ENCODE data around the gene TUBB3. TPM values are rescaled to one million over a fixed set of nuclear protein-coding genes. Genes with fewer than 3 reads are reported as not detected.
"Not testable (repeated sequence)": the region's sequence is repeated elsewhere in the genome, so short reads cannot be mapped to it uniquely, and the experiment has no call there.

TUBB3 gene
- total RNA-seq (under 1 TPM; 0.52 to 0.96 TPM), total RNA-seq (2.0 to 2.5 reads per million in 2 donors)

GRCh38 chr16:89922884-89923639 lies at the start of gene TUBB3:
TUBB3 (plus strand) TSS chr16:89923342; CDS start chr16:89923402, 60 bp downstream.
- ATAC-seq (peak; percentile 35), DNase-seq (peak in 2 of 3 donors; percentile 33 to 41)
- peak within 1 kb of the TSS; percentile 67 for H3K4me3 Mint-ChIP-seq
- H3K27ac Mint-ChIP-seq, result no peak within 1 kb of the TSS
- H3K9me3 ChIP-seq (ENCODE audit: control insufficient read depth, low read length, poor library complexity, severe bottlenecking), result no peaks in the 10 kb centered on the region
- H3K36me3 Mint-ChIP-seq (ENCODE audit: low read depth), result no peaks in the 10 kb centered on the region
- peaks cover 20% of the 10 kb centered on the region for H3K4me1 Mint-ChIP-seq
- peaks cover 21% of the 10 kb centered on the region for H3K27me3 Mint-ChIP-seq

- Mint-ChIP-seq H3K36me3 (ENCODE audit: low read depth) (peaks cover 4% of the 10 kb centered on the region), H3K4me1 (peaks cover 17% of the 10 kb centered on the region), H3K4me3 (peak overlapping the region; percentile 93), H3K27ac (peak overlapping the region; percentile 91), H3K27me3 (no peaks in the 10 kb centered on the region)
- ATAC-seq, result peak; percentile 84
- peaks cover 5% of the 10 kb centered on the region for H3K9me3 ChIP-seq (ENCODE audit: control insufficient read depth, low read length, poor library complexity, severe bottlenecking)
- peak; percentile 90 to 96 (median 96) for DNase-seq
Measured at GRCh38 chr16:89873972-89874689, 49.0 kb upstream of the TUBB3 start.

GRCh38 chr16:89879123-89879522 lies 44.0 kb upstream of the TUBB3 start:
- peaks cover 20% of the 10 kb centered on the region for H3K4me1 Mint-ChIP-seq
- not testable (repeated sequence) for H3K27ac Mint-ChIP-seq; ATAC-seq; DNase-seq; H3K9me3 ChIP-seq (ENCODE audit: control insufficient read depth, low read length, poor library complexity, severe bottlenecking); H3K36me3 Mint-ChIP-seq (ENCODE audit: low read depth); H3K4me3 Mint-ChIP-seq; H3K27me3 Mint-ChIP-seq

GRCh38 chr16:89880477-89881367 lies 42.4 kb upstream of the TUBB3 start:
- no peaks in the 10 kb centered on the region for H3K9me3 ChIP-seq (ENCODE audit: control insufficient read depth, low read length, poor library complexity, severe bottlenecking)
- ATAC-seq (no peak), DNase-seq (no peak)
- H3K27me3 Mint-ChIP-seq, result no peaks in the 10 kb centered on the region
- no peak overlapping the region for H3K27ac Mint-ChIP-seq
- H3K4me1 Mint-ChIP-seq, result peaks cover 21% of the 10 kb centered on the region
- H3K4me3 Mint-ChIP-seq, result no peak overlapping the region
- peaks cover 9% of the 10 kb centered on the region for H3K36me3 Mint-ChIP-seq (ENCODE audit: low read depth)

- no peak overlapping the region for H3K4me3 Mint-ChIP-seq
- peaks cover 21% of the 10 kb centered on the region for H3K4me1 Mint-ChIP-seq
- DNase-seq (no peak), ATAC-seq (no peak)
- H3K27me3 Mint-ChIP-seq, result no peaks in the 10 kb centered on the region
- no peaks in the 10 kb centered on the region for H3K9me3 ChIP-seq (ENCODE audit: control insufficient read depth, low read length, poor library complexity, severe bottlenecking)
- peaks cover 9% of the 10 kb centered on the region for H3K36me3 Mint-ChIP-seq (ENCODE audit: low read depth)
- no peak overlapping the region for H3K27ac Mint-ChIP-seq
Measured at GRCh38 chr16:89881368-89881730, 41.8 kb upstream of the TUBB3 start.

- DNase-seq (no peak), ATAC-seq (no peak)
- H3K36me3 Mint-ChIP-seq (ENCODE audit: low read depth), result peaks cover 7% of the 10 kb centered on the region
- H3K4me1 Mint-ChIP-seq, result peaks cover 18% of the 10 kb centered on the region
- no peaks in the 10 kb centered on the region for H3K27me3 Mint-ChIP-seq
- H3K27ac Mint-ChIP-seq, result peak overlapping the region; percentile 80
- no peak overlapping the region for H3K4me3 Mint-ChIP-seq
- H3K9me3 ChIP-seq (ENCODE audit: control insufficient read depth, low read length, poor library complexity, severe bottlenecking), result no peaks in the 10 kb centered on the region
Measured at GRCh38 chr16:89883346-89884040, 39.6 kb upstream of the TUBB3 start.

- peaks cover 7% of the 10 kb centered on the region for H3K36me3 Mint-ChIP-seq (ENCODE audit: low read depth)
Measured at GRCh38 chr16:89884041-89884421, 39.1 kb upstream of the TUBB3 start.

GRCh38 chr16:89887243-89887642 lies 35.9 kb upstream of the TUBB3 start:
- DNase-seq, result no peak
- Mint-ChIP-seq H3K27me3 (no peaks in the 10 kb centered on the region), H3K4me3 (no peak overlapping the region), H3K36me3 (ENCODE audit: low read depth) (peaks cover 7% of the 10 kb centered on the region), H3K4me1 (peaks cover 17% of the 10 kb centered on the region), H3K27ac (no peak overlapping the region)
- H3K9me3 ChIP-seq (ENCODE audit: control insufficient read depth, low read length, poor library complexity, severe bottlenecking), result no peaks in the 10 kb centered on the region
- no peak for ATAC-seq

More at GRCh38 chr16:89884041-89884421, 39.1 kb upstream of the TUBB3 start:
- no peak overlapping the region for H3K4me3 Mint-ChIP-seq
- no peaks in the 10 kb centered on the region for H3K27me3 Mint-ChIP-seq
- DNase-seq (no peak), ATAC-seq (no peak)
- H3K27ac Mint-ChIP-seq, result peak overlapping the region; percentile 80
- no peaks in the 10 kb centered on the region for H3K9me3 ChIP-seq (ENCODE audit: control insufficient read depth, low read length, poor library complexity, severe bottlenecking)
- H3K4me1 Mint-ChIP-seq, result peaks cover 16% of the 10 kb centered on the region

GRCh38 chr16:89890200-89890599 lies 32.9 kb upstream of the TUBB3 start:
- peaks cover 7% of the 10 kb centered on the region for H3K4me1 Mint-ChIP-seq
- peak overlapping the region; percentile 24 for H3K27ac Mint-ChIP-seq
- ATAC-seq, result no peak
- no peak for DNase-seq
- peaks cover 1% of the 10 kb centered on the region for H3K36me3 Mint-ChIP-seq (ENCODE audit: low read depth)
- no peak overlapping the region for H3K4me3 Mint-ChIP-seq
- H3K9me3 ChIP-seq (ENCODE audit: control insufficient read depth, low read length, poor library complexity, severe bottlenecking), result no peaks in the 10 kb centered on the region
- H3K27me3 Mint-ChIP-seq, result no peaks in the 10 kb centered on the region

- Mint-ChIP-seq H3K36me3 (ENCODE audit: low read depth) (no peaks in the 10 kb centered on the region), H3K27ac (no peak overlapping the region), H3K4me1 (peaks cover 4% of the 10 kb centered on the region), H3K27me3 (no peaks in the 10 kb centered on the region), H3K4me3 (no peak overlapping the region)
- DNase-seq (no peak), ATAC-seq (no peak)
- H3K9me3 ChIP-seq (ENCODE audit: control insufficient read depth, low read length, poor library complexity, severe bottlenecking), result no peaks in the 10 kb centered on the region
Measured at GRCh38 chr16:89890886-89891657, 32.1 kb upstream of the TUBB3 start.

GRCh38 chr16:89892055-89892630 lies 31.0 kb upstream of the TUBB3 start:
- Mint-ChIP-seq H3K4me3 (no peak overlapping the region), H3K27me3 (no peaks in the 10 kb centered on the region), H3K4me1 (peaks cover 4% of the 10 kb centered on the region), H3K27ac (peak overlapping the region; percentile 34), H3K36me3 (ENCODE audit: low read depth) (no peaks in the 10 kb centered on the region)
- ATAC-seq (no peak), DNase-seq (no peak)
- H3K9me3 ChIP-seq (ENCODE audit: control insufficient read depth, low read length, poor library complexity, severe bottlenecking), result no peaks in the 10 kb centered on the region

GRCh38 chr16:89892635-89893034 lies 30.5 kb upstream of the TUBB3 start:
- Mint-ChIP-seq H3K36me3 (ENCODE audit: low read depth) (no peaks in the 10 kb centered on the region), H3K27ac (peak overlapping the region; percentile 34), H3K4me1 (peaks cover 4% of the 10 kb centered on the region), H3K27me3 (no peaks in the 10 kb centered on the region), H3K4me3 (no peak overlapping the region)
- ATAC-seq (no peak), DNase-seq (no peak)
- H3K9me3 ChIP-seq (ENCODE audit: control insufficient read depth, low read length, poor library complexity, severe bottlenecking), result no peaks in the 10 kb centered on the region

Data from T-helper 17 cell (primary cell).